Left ventricle myocardium inferior (tissue), 1 donor: ENCODE results near the gene HYI. TPM values are rescaled to one million over a fixed set of nuclear protein-coding genes. Genes with fewer than 3 reads are reported as not detected.

ENCODE experiments used
- DNase-seq: peaks from one replicate; pipeline ENCODE4 v3.0.0-alpha.2; 2020
- H3K27ac ChIP-seq: fragments of 200-600 bp; replicated peaks from 2 replicates; pipeline ENCODE4 v1.8.0; 2021
- H3K27me3 ChIP-seq: fragments of 200-600 bp; 2 replicates; pipeline ENCODE4 v1.8.0; 2021; ENCODE audit warnings: low read depth
- H3K36me3 ChIP-seq: fragments of 200-600 bp; 2 replicates; pipeline ENCODE4 v1.8.0; 2021
- H3K4me1 ChIP-seq: fragments of 200-600 bp; 2 replicates; pipeline ENCODE4 v1.8.0; 2021
- H3K4me3 ChIP-seq: fragments of 200-600 bp; 2 replicates; pipeline ENCODE4 v1.8.0; 2021; ENCODE audit warnings: mild to moderate bottlenecking, moderate library complexity
- H3K9me3 ChIP-seq: fragments of 200-600 bp; replicated peaks from 2 replicates; pipeline ENCODE4 v1.8.0; 2021
- CTCF ChIP-seq: fragments of 200-600 bp; IDR thresholded peaks from 2 replicates; pipeline ENCODE4 v1.8.0; 2021; ENCODE audit warnings: antibody characterized with exemption, mild to moderate bottlenecking, borderline replicate concordance
- intact Hi-C: fragments of 100-400 bp; cut with micrococcal nuclease; formaldehyde crosslinking; loops from one replicate; pipeline ENCODE4 v1.11.0; 2022
- total RNA-seq: library from RNA; stranded (reverse); fragmentation: NEBNext Ultra II Directional; extraction: Animal tissue kit (Norgen Biotek cat#: 25700); gene quantifications from one replicate; pipeline ENCODE4 v1.2.1, GENCODE V29; 2021
- donor health status: DM: no; HTN: yes; CAD: no; lungs with severe emphysema.

Gene HYI
- total RNA-seq, 1 donor from 2014 or later = 22.8 TPM

- Histone ChIP-seq H3K36me3 (no peaks in the 10 kb centered on the region), H3K27me3 (no peaks in the 10 kb centered on the region), H3K4me3 (no peak overlapping the region), H3K27ac (no peak overlapping the region), H3K9me3 (no peaks in the 10 kb centered on the region), H3K4me1 (no peaks in the 10 kb centered on the region)
- intact Hi-C loops = no loop called here
- TF ChIP-seq CTCF = no peak
- no peak for DNase-seq
Observed at GRCh38 chr1:43469932-43470331, 16.2 kb upstream of the HYI start.

GRCh38 chr1:43468414-43468813, 14.7 kb upstream of the HYI start:
- intact Hi-C loops = no loop called here
- Histone ChIP-seq H3K4me3 (no peak overlapping the region), H3K9me3 (no peaks in the 10 kb centered on the region), H3K27ac (no peak overlapping the region), H3K36me3 (no peaks in the 10 kb centered on the region), H3K27me3 (no peaks in the 10 kb centered on the region), H3K4me1 (no peaks in the 10 kb centered on the region)
- TF ChIP-seq CTCF = no peak
- no peak for DNase-seq

GRCh38 chr1:43466403-43466802, 12.7 kb upstream of the HYI start:
- no peak overlapping the region for H3K27ac ChIP-seq
- DNase-seq = no peak
- H3K4me1 ChIP-seq = no peaks in the 10 kb centered on the region
- H3K36me3 ChIP-seq = no peaks in the 10 kb centered on the region
- TF ChIP-seq CTCF = no peak
- no peaks in the 10 kb centered on the region for H3K9me3 ChIP-seq
- H3K27me3 ChIP-seq = no peaks in the 10 kb centered on the region
- intact Hi-C loops = no loop called here
- H3K4me3 ChIP-seq = no peak overlapping the region

GRCh38 chr1:43465505-43466067, 11.9 kb upstream of the HYI start:
- intact Hi-C loops = no loop called here
- Histone ChIP-seq H3K36me3 (no peaks in the 10 kb centered on the region), H3K4me3 (no peak overlapping the region), H3K9me3 (no peaks in the 10 kb centered on the region), H3K4me1 (no peaks in the 10 kb centered on the region), H3K27me3 (no peaks in the 10 kb centered on the region), H3K27ac (no peak overlapping the region)
- no peak for TF ChIP-seq CTCF
- DNase-seq = no peak

- no peak for DNase-seq
- Histone ChIP-seq H3K27me3 (no peaks in the 10 kb centered on the region), H3K27ac (no peak overlapping the region), H3K4me1 (no peaks in the 10 kb centered on the region), H3K36me3 (no peaks in the 10 kb centered on the region), H3K9me3 (no peaks in the 10 kb centered on the region), H3K4me3 (no peak overlapping the region)
- intact Hi-C loops = no loop called here
- TF ChIP-seq CTCF = no peak
Observed at GRCh38 chr1:43464681-43465504, 11.2 kb upstream of the HYI start.
